Measurements from ENCODE around the gene MCTP2. TPM values are rescaled to one million over a fixed set of nuclear protein-coding genes. Genes with fewer than 3 reads are reported as not detected.
A peak's percentile ranks its signal among the peaks of the same experiment; 100 is the strongest.

The MCTP2 gene
- total RNA-seq, 1 donor from 2014 or later = 0.35 TPM

DNA sequence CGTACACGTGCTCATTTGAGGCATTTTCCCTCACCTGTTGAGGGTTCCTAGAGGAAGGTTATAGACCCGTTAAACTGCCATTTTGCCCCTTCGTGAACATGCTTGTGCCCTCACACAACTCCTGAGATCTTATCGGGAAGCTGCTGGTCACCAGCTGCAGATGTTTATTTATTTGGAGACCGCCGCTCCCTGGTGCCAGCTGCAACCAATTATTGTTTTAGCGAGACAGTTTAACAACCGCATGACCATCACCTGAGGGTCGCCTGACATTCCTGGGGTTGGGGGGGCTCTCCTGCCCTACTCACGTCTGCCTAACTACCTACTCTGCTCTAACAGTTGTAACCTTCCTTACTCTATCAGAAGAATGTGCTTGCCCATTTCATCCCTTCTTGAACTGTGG, 292.5 kb downstream of the MCTP2 start:
- no peak overlapping the region for H3K4me3 Mint-ChIP-seq
- peaks cover 4% of the 10 kb centered on the region for H3K9me3 Mint-ChIP-seq

DNA sequence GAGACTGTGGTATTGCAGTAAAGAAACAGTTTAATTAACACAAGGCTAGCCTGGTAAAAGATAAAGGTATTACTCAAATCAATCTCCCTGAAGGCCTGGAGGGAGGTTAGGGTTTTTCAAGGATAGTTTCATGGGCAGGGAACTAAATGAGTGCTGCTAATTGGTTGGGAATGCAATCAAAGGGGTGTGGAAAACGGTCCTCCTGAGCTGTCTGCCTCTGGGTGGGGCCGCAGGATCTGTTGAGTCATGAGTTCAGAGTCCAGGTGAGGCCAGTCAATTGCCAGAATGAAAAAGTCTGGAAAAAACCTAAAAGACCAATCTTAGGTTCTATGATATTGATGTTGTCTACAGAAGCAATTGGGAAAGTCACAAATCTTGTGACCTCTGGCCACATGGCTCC, 293.2 kb downstream of the MCTP2 start:
- no peaks in the 10 kb centered on the region for H3K4me1 Mint-ChIP-seq
- TF ChIP-seq CTCF (conservative IDR thresholded peaks at IDR 0.05) = no peak
- H3K27ac Mint-ChIP-seq (ENCODE audit: unreplicated experiment) = no peak overlapping the region
- H3K4me3 Mint-ChIP-seq = no peak overlapping the region
- no peak for DNase-seq (ENCODE audit: low read depth, low spot score)
- H3K9me3 Mint-ChIP-seq = no peaks in the 10 kb centered on the region
- no peaks in the 10 kb centered on the region for H3K36me3 Mint-ChIP-seq (ENCODE audit: low read depth)
- no peaks in the 10 kb centered on the region for H3K27me3 Mint-ChIP-seq (ENCODE audit: low read depth)

More for the DNA sequence above, 292.5 kb downstream of the MCTP2 start:
- no peaks in the 10 kb centered on the region for H3K4me1 Mint-ChIP-seq
- no peak overlapping the region for H3K27ac Mint-ChIP-seq (ENCODE audit: unreplicated experiment)
- TF ChIP-seq CTCF (conservative IDR thresholded peaks at IDR 0.05) = no peak
- H3K36me3 Mint-ChIP-seq (ENCODE audit: low read depth) = no peaks in the 10 kb centered on the region
- DNase-seq (ENCODE audit: low read depth, low spot score) = no peak
- no peaks in the 10 kb centered on the region for H3K27me3 Mint-ChIP-seq (ENCODE audit: low read depth)

DNA sequence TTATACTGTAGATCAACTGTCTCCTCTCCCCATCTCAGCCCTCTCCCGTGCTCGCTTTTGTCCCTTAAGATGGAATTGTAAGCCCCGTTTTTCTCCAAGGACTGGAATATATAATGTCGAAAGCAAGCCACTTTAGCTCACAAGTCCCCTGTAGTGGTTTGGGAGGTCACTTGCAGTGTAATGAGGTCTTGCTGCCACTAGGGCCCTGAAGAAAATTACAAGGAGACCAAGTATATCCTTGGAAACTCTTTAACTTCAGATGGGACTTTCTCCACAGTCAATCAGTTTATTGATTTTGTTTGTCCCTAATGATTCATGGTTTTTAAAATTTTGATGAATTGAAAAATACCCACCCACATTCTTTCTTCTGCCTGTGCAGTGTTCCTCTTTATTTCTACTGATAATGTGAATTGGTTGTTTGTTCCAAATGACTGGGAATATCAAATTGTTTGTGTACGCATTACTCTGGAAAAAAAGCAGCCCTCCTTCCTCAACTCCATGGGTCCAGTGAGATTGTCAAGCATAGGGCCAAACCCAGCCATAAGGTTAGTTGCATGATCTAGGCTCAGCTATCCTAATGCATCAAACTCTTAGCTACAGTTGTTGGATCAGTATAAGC, 294.8 kb downstream of the MCTP2 start:
- Mint-ChIP-seq H3K27ac (ENCODE audit: unreplicated experiment) (no peak overlapping the region), H3K4me1 (no peaks in the 10 kb centered on the region), H3K4me3 (no peak overlapping the region), H3K36me3 (ENCODE audit: low read depth) (no peaks in the 10 kb centered on the region), H3K27me3 (ENCODE audit: low read depth) (no peaks in the 10 kb centered on the region), H3K9me3 (no peaks in the 10 kb centered on the region)
- no peak for DNase-seq (ENCODE audit: low read depth, low spot score)
- peak; percentile 60 for TF ChIP-seq CTCF (conservative IDR thresholded peaks at IDR 0.05)

GRCh38 chr15:94532226-94532625, 300.9 kb downstream of the MCTP2 start:
- Mint-ChIP-seq H3K9me3 (no peaks in the 10 kb centered on the region), H3K36me3 (ENCODE audit: low read depth) (no peaks in the 10 kb centered on the region), H3K4me3 (no peak overlapping the region), H3K27me3 (ENCODE audit: low read depth) (no peaks in the 10 kb centered on the region), H3K4me1 (peaks cover 4% of the 10 kb centered on the region), H3K27ac (ENCODE audit: unreplicated experiment) (no peak overlapping the region)
- no peak for DNase-seq (ENCODE audit: low read depth, low spot score)
- no peak for TF ChIP-seq CTCF (conservative IDR thresholded peaks at IDR 0.05)

Data from neural crest cell (in vitro differentiated cells).